PC-9 (cell line): Measurements from ENCODE around the gene THBS3.

Experiments
- EZH2 ChIP-seq: fragments of 200-600 bp; sonication (generic); IDR thresholded peaks from 2 replicates; pipeline ENCODE4 v1.8.0; 2017; ENCODE audit warnings: antibody characterized with exemption, low read depth
- TF ChIP-seq, protein P1 (sequence below): fragments of 200-600 bp; sonication (generic); conservative IDR thresholded peaks from 2 replicates; pipeline ENCODE4 v1.6.1; 2017; ENCODE audit warnings: mixed run types, antibody characterized with exemption, mild to moderate bottlenecking, moderate library complexity

- TF ChIP-seq, protein P1, sequence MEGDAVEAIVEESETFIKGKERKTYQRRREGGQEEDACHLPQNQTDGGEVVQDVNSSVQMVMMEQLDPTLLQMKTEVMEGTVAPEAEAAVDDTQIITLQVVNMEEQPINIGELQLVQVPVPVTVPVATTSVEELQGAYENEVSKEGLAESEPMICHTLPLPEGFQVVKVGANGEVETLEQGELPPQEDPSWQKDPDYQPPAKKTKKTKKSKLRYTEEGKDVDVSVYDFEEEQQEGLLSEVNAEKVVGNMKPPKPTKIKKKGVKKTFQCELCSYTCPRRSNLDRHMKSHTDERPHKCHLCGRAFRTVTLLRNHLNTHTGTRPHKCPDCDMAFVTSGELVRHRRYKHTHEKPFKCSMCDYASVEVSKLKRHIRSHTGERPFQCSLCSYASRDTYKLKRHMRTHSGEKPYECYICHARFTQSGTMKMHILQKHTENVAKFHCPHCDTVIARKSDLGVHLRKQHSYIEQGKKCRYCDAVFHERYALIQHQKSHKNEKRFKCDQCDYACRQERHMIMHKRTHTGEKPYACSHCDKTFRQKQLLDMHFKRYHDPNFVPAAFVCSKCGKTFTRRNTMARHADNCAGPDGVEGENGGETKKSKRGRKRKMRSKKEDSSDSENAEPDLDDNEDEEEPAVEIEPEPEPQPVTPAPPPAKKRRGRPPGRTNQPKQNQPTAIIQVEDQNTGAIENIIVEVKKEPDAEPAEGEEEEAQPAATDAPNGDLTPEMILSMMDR = no peak; the same call in 1 of the 2 replicates
- TF ChIP-seq EZH2 = no peak
Measured at GRCh38 chr1:155227261-155228095, 19.8 kb upstream of the THBS3 start.
